ENCODE results near the gene FOXP2. TPM values are rescaled to one million over a fixed set of nuclear protein-coding genes. Genes with fewer than 3 reads are reported as not detected.
"Not testable (repeated sequence)": the region's sequence is repeated elsewhere in the genome, so short reads cannot be mapped to it uniquely, and the experiment has no call there.

The FOXP2 gene
- total RNA-seq, 1 donor from 2014 or later, result 5.3 TPM

DNA sequence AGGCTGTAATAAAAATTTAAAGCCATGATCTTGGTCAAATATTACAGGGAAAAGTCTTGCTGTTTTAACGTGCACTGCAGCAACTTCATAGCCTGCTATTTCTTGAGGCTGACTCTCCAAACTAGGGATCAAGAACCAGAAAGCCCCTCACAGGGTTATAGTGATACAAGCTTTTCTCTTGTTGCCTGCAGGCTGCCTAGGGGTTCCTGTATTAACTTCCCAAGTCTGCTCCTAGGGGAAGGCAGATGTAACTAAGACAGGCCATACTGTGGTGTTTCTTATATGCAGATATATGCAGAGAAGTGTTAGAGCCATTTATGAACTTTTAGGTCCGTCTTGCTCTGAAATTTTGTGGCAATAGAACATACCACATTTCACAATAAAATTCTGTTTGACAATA is 175.7 kb downstream of the FOXP2 start:
- Histone ChIP-seq H3K36me3 (ENCODE audit: control insufficient read depth, insufficient read depth, low read length) (no peaks in the 10 kb centered on the region), H3K4me3 (ENCODE audit: low read depth, low read length) (no peak overlapping the region), H3K27me3 (ENCODE audit: control insufficient read depth, insufficient read depth, low read length) (no peaks in the 10 kb centered on the region)
- FAIRE-seq (no peak), DNase-seq (ENCODE audit: low read depth) (no peak)
- TF ChIP-seq, protein P1, sequence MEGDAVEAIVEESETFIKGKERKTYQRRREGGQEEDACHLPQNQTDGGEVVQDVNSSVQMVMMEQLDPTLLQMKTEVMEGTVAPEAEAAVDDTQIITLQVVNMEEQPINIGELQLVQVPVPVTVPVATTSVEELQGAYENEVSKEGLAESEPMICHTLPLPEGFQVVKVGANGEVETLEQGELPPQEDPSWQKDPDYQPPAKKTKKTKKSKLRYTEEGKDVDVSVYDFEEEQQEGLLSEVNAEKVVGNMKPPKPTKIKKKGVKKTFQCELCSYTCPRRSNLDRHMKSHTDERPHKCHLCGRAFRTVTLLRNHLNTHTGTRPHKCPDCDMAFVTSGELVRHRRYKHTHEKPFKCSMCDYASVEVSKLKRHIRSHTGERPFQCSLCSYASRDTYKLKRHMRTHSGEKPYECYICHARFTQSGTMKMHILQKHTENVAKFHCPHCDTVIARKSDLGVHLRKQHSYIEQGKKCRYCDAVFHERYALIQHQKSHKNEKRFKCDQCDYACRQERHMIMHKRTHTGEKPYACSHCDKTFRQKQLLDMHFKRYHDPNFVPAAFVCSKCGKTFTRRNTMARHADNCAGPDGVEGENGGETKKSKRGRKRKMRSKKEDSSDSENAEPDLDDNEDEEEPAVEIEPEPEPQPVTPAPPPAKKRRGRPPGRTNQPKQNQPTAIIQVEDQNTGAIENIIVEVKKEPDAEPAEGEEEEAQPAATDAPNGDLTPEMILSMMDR (IDR thresholded peaks at IDR 0.05; ENCODE audit: insufficient read depth, low read length, severe bottlenecking), result no peak

DNA sequence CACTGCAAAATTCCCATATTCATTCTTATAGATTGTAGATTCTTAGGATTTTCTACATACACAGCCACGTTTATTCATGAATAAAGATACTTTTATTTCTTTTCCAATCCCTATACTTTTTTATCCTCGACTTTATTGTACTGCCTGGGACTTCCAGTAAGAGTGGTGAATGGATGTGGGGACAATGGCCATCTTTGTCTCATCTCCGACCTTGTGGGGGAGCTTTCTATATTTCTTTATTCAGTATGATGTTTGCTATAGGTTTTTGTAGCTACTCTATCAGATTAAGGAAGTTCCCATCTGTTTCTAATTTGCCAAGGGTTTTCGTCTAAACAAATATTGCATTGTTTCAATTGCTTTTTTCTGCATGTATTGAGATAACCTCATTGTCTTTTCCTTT is 184.3 kb downstream of the FOXP2 start:
- H3K36me3 ChIP-seq (ENCODE audit: control insufficient read depth, insufficient read depth, low read length), result no peaks in the 10 kb centered on the region
- FAIRE-seq, result no peak
- H3K27me3 ChIP-seq (ENCODE audit: control insufficient read depth, insufficient read depth, low read length), result no peaks in the 10 kb centered on the region
- no peak for DNase-seq (ENCODE audit: low read depth)
- TF ChIP-seq, protein P1 (IDR thresholded peaks at IDR 0.05; ENCODE audit: insufficient read depth, low read length, severe bottlenecking), result no peak
- H3K4me3 ChIP-seq (ENCODE audit: low read depth, low read length), result no peak overlapping the region

DNA sequence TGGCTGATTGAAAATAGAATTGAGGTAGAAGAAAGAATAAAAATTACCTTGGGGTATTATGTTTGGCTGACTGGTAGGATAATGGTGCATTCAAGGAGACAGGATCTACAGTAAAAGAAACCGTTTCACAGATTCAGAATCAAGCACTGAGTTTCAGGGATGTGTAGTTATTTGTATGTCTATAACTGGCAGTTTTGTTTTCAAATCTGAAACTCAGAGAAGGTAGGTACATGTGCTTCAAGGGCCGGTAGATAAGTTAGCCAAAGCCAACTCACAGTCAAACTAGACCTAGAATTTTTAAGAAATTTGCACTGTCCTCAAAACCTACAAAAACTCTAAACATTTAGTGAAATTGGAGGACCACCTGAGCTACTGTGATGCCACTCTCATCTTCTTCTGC is 191.5 kb downstream of the FOXP2 start:
- DNase-seq (ENCODE audit: low read depth) (no peak), FAIRE-seq (peak; percentile 23)
- H3K27me3 ChIP-seq (ENCODE audit: control insufficient read depth, insufficient read depth, low read length), result no peaks in the 10 kb centered on the region
- TF ChIP-seq, protein P1 (IDR thresholded peaks at IDR 0.05; ENCODE audit: insufficient read depth, low read length, severe bottlenecking), result no peak
- no peak overlapping the region for H3K4me3 ChIP-seq (ENCODE audit: low read depth, low read length)
- no peaks in the 10 kb centered on the region for H3K36me3 ChIP-seq (ENCODE audit: control insufficient read depth, insufficient read depth, low read length)

DNA sequence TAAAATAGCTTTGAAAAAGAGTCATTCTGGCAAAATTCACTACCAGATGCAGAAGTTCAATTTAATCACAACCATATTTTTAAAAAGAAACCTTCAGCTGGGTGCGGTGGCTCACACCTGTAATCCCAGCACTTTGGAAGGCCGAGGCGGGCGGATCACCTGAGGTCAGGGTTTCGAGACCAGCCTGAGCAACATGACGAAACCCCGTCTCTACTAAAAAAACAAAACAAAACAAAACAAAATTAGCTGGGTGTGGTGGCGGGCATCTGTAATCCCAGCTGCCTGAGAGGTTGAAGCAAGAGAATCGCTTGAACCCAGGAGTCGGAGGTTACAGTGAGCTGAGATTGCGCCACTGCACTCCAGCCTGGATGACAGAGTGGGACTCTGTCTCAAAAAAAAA is 194.2 kb downstream of the FOXP2 start:
- FAIRE-seq; H3K36me3 ChIP-seq (ENCODE audit: control insufficient read depth, insufficient read depth, low read length); H3K27me3 ChIP-seq (ENCODE audit: control insufficient read depth, insufficient read depth, low read length); DNase-seq (ENCODE audit: low read depth); H3K4me3 ChIP-seq (ENCODE audit: low read depth, low read length): not testable (repeated sequence)

DNA sequence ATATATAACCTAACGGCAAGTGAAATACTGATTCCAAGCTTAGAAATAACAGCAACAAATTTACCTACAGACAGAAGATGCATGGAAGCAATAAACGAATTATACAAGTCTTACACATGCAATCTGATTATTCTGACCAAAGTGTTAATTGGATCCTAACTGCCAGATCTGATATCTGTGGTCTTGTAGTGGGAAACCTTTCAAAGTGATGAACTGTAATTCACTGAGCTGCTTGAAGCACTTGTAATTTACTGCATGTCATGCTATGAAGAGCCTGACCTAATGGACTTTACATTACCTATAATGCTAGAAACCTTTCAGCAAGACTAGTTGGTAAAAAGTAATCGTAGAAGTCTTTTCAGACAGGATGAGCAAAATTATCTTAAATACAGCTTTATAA is 205.6 kb downstream of the FOXP2 start:
- Histone ChIP-seq H3K4me3 (ENCODE audit: low read depth, low read length) (no peak overlapping the region), H3K27me3 (ENCODE audit: control insufficient read depth, insufficient read depth, low read length) (no peaks in the 10 kb centered on the region), H3K36me3 (ENCODE audit: control insufficient read depth, insufficient read depth, low read length) (no peaks in the 10 kb centered on the region)
- DNase-seq (ENCODE audit: low read depth), result no peak
- no peak for FAIRE-seq
- TF ChIP-seq, protein P1 (IDR thresholded peaks at IDR 0.05; ENCODE audit: insufficient read depth, low read length, severe bottlenecking), result no peak

DNA sequence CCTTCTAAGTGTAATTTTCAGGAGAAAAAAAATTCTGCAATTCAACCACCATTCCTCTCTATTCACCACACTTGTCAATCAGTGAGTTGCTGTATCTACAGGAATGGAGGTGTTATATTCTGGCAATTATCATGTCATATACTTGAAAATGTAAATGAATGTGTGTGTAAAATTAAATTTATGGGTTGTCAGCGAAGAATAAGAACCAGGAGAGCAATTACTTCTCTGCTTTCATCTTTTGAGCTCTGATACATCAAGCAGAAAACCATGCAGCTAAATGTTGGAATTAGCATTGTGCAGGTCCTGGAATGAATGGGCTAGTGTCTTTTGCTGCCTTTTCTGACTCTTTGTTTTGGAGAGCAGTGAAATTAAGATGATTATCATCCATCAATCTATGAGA is 207.6 kb downstream of the FOXP2 start:
- TF ChIP-seq, protein P1 (IDR thresholded peaks at IDR 0.05; ENCODE audit: insufficient read depth, low read length, severe bottlenecking), result no peak
- Histone ChIP-seq H3K4me3 (ENCODE audit: low read depth, low read length) (no peak overlapping the region), H3K36me3 (ENCODE audit: control insufficient read depth, insufficient read depth, low read length) (no peaks in the 10 kb centered on the region), H3K27me3 (ENCODE audit: control insufficient read depth, insufficient read depth, low read length) (no peaks in the 10 kb centered on the region)
- DNase-seq (ENCODE audit: low read depth) (no peak), FAIRE-seq (no peak)
